Upper lobe of left lung (tissue), 4 donors: ENCODE data around the gene ZC3H4.
A peak's percentile ranks its signal among the peaks of the same experiment; 100 is the strongest.

Experiments
- CTCF ChIP-seq, 6 experiments: fragments of 450-650 bp in 4 of 6; fragments of 200-600 bp in 2 of 6; sonication (generic) in 2 of 6; IDR thresholded peaks; one replicate each; pipeline ENCODE4 v1.5.1; 2016 to 2019; ENCODE audit warnings: antibody characterized with exemption in 6 of 6
- POLR2A ChIP-seq, 4 donors: fragments of 450-650 bp; IDR thresholded peaks; one replicate each; pipeline ENCODE4 v1.5.1; 2016 to 2017; ENCODE audit warnings: antibody characterized with exemption in 4 of 4, mild to moderate bottlenecking in 2 of 4
- POLR2AphosphoS5 ChIP-seq, 2 donors: sonication (generic); formaldehyde crosslinking; IDR thresholded peaks; one replicate each; pipeline ENCODE4 v1.5.1; 2017; ENCODE audit warnings: antibody characterized with exemption in 2 of 2

DNA sequence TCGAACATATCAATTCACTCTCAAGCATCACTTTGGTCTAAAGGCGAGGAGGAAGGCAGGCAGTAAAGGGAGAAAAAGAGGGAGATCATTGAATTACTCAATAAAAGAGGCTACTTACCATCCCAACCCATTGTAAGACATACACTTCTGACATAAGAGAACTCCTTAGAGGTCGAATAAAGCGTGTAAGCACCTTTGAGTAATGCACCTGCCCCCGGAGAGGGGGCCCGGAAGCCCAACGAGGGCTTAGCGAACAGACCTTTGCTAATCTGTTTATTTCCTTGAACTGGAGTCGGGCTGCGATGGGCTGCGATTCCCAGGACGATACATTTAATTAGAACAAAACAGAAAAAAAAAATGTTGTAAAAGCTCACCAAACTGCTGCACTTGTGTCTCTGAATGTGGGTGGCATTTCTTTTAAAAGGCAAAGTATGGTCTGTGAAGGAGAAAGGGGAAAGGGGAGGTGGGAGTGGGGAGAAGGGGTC is 3.0 kb downstream of the ZC3H4 start:
- TF ChIP-seq CTCF (IDR thresholded peaks at IDR 0.05) (no peak), POLR2A (IDR thresholded peaks at IDR 0.05) (peak in 1 of 4 donors; percentile 61), POLR2AphosphoS5 (IDR thresholded peaks at IDR 0.05) (peak in 1 of 2 donors; percentile 40)
